K562 (cell line): Measurements from ENCODE around the gene MFSD12. TPM values are rescaled to one million over a fixed set of nuclear protein-coding genes. Genes with fewer than 3 reads are reported as not detected.

Experiments used
- ATAC-seq: fragments of 200-7000 bp; cut with Tn5 transposase; 3 replicates; pipeline ENCODE4 v1.9.1; 2020; ENCODE audit warnings: moderate library complexity
- BruUV-seq: library from RNA; stranded (reverse); fragments of 400-500 nt; replicated peaks from 2 replicates; lab custom pipeline; 2021; lab: Mats Ljungman, UMichigan
- CTCF ChIA-PET: fragments of 300-600 bp; formaldehyde crosslinking; extraction: SDS; loops from one replicate; lab custom pipeline; 2021; ENCODE audit warnings: low intra/inter-chr PET ratio; lab: Yijun Ruan, JAX
- POLR2A ChIA-PET: fragments of 300-600, 350-650 bp; sonication (Branson Sonifier 250); formaldehyde crosslinking; extraction: SDS; loops from one replicate; lab custom pipeline; 2021; ENCODE audit warnings: antibody characterized with exemption, inconsistent platforms; lab: Yijun Ruan, JAX
- DNase-seq, 4 experiments: peaks; one replicate each; pipeline versions ENCODE4 v3.0.0 to v3.0.0-alpha.2; 2011 to 2018; ENCODE audit warnings: low spot score in 3 of 4, mixed read lengths in 3 of 4; ENCODE audit errors: extremely low read depth in 1 of 4
- FAIRE-seq: peaks from 2 replicates; lab custom pipeline; 2011; peaks lifted over from hg19 to GRCh38; lab: Jason Lieb, UNC
- H2AFZ ChIP-seq: 2 replicates; pipeline ENCODE4 v1.6.0; 2011; ENCODE audit warnings: low read depth, low read length, control low read depth, inconsistent platforms
- H3K27ac ChIP-seq: fragments of 200-600 bp; 3 replicates; pipeline ENCODE4 v1.8.0; 2011; ENCODE audit warnings: low read depth, mild to moderate bottlenecking, control low read depth, inconsistent platforms, low read length, moderate library complexity, mixed read lengths; ENCODE audit errors: extremely low read depth
- H3K27me3 ChIP-seq, 2 experiments: fragments of 300-600 bp in 1 of 2; 2 replicates in 1 of 2; 3 replicates in 1 of 2; pipeline versions ENCODE4 v1.6.0 to v1.8.0; 2011; ENCODE audit warnings: inconsistent platforms in 2 of 2, low read length in 2 of 2, mild to moderate bottlenecking in 1 of 2, mixed read lengths in 1 of 2, moderate library complexity in 1 of 2; ENCODE audit not compliant: control insufficient read depth in 2 of 2, insufficient read depth in 2 of 2
- H3K36me3 ChIP-seq: fragments of 300-600 bp; 3 replicates; pipeline ENCODE4 v1.8.0; 2011; ENCODE audit warnings: mild to moderate bottlenecking, low read length, inconsistent platforms; ENCODE audit not compliant: control insufficient read depth, insufficient read depth
- H3K4me1 ChIP-seq, 2 experiments: fragments of 200-600 bp in 1 of 2; replicated peaks in 1 of 2; 2 replicates in 1 of 2; 3 replicates in 1 of 2; pipeline versions ENCODE4 v1.5.1 to v1.8.0; 2011; ENCODE audit warnings: inconsistent platforms in 2 of 2, low read length in 2 of 2, mild to moderate bottlenecking in 1 of 2, mixed read lengths in 1 of 2, moderate library complexity in 1 of 2; ENCODE audit not compliant: control insufficient read depth in 2 of 2, insufficient read depth in 2 of 2
- H3K4me2 ChIP-seq: 2 replicates; pipeline ENCODE4 v1.6.1; 2011; ENCODE audit warnings: low read length, control low read depth, inconsistent platforms, mixed read lengths; ENCODE audit not compliant: insufficient read depth
- H3K4me3 ChIP-seq: fragments of 200-600 bp; sonication (generic), shearing (Covaris generic); 2 replicates; pipeline ENCODE4 v1.5.1; 2016; ENCODE audit warnings: control low read depth, inconsistent platforms
- H3K79me2 ChIP-seq: fragments of 200-600 bp; 3 replicates; pipeline ENCODE4 v1.8.0; 2011; ENCODE audit warnings: low read length, inconsistent platforms; ENCODE audit not compliant: control insufficient read depth, insufficient read depth
- H3K9ac ChIP-seq, 2 experiments: 2 replicates each; pipeline versions ENCODE4 v1.6.0 to v1.6.1; 2011; ENCODE audit warnings: low read depth in 2 of 2, low read length in 2 of 2, control low read depth in 1 of 2, inconsistent platforms in 1 of 2, mild to moderate bottlenecking in 1 of 2, mixed read lengths in 1 of 2; ENCODE audit not compliant: insufficient read depth in 1 of 2
- H3K9me1 ChIP-seq: one replicate; pipeline ENCODE4 v1.6.0; 2011; ENCODE audit warnings: inconsistent platforms, mild to moderate bottlenecking, low read length, moderate library complexity; ENCODE audit not compliant: control insufficient read depth, insufficient read depth
- H3K9me3 ChIP-seq: replicated peaks from 2 replicates; pipeline ENCODE4 v1.5.1; 2011; ENCODE audit warnings: low read depth, low read length, inconsistent platforms; ENCODE audit not compliant: control insufficient read depth, insufficient read depth
- H4K20me1 ChIP-seq: replicated peaks from 2 replicates; pipeline ENCODE4 v1.6.1; 2011; ENCODE audit warnings: low read length, inconsistent platforms, mixed read lengths; ENCODE audit not compliant: control insufficient read depth, insufficient read depth
- MGA ChIP-seq: fragments of 450-650 bp; IDR thresholded peaks from 2 replicates; pipeline ENCODE4 v1.6.1; 2016; ENCODE audit warnings: mild to moderate bottlenecking, moderate library complexity
- ZMIZ1 ChIP-seq, 2 experiments: fragments of 150-350 bp in 1 of 2; IDR thresholded peaks; 2 replicates each; pipeline ENCODE4 v1.6.1; 2012 to 2016; ENCODE audit warnings: low read depth in 2 of 2, low read length in 2 of 2, mild to moderate bottlenecking in 1 of 2, moderate library complexity in 1 of 2
- WGBS: fragments of 100-300 bp; shearing (Covaris generic); methylation state at CpG from one replicate; pipeline ENCODE4 v1.1.6; 2016; ENCODE audit warnings: low coverage, mixed read lengths; ENCODE audit not compliant: insufficient coverage; ENCODE audit errors: missing lambda C conversion rate; 5-methylcytosine and 5-hydroxymethylcytosine counted together
- in situ Hi-C: fragments of 300-500 bp; cut with MboI; formaldehyde crosslinking; loops from 4 replicates; pipeline ENCODE4 v1.15.0; 2018; ENCODE audit warnings: inconsistent platforms, mixed read lengths
- intact Hi-C: fragments of 100-400 bp; cut with micrococcal nuclease; formaldehyde crosslinking; loops from 2 replicates; pipeline ENCODE4 v1.14.2; 2022
- polyA plus RNA-seq, 8 experiments: library from polyadenylated mRNA; depleted of rRNA in 4 of 8; stranded (reverse) in 5 of 8; unstranded in 3 of 8; fragments of >200 nt; fragmentation: Nextera tagmentation in 2 of 8; fragmentation: Illumina TruSeq in 1 of 8; extraction: Ambion mirVana in 2 of 8; extraction: Trizol in 1 of 8; gene quantifications; 2 replicates each; pipeline versions ENCODE4 v1.2.1 to v1.2.3, GENCODE V29; 2011 to 2014; ENCODE audit warnings: inconsistent platforms in 1 of 8, missing spikeins in 1 of 8
- total RNA-seq, 7 experiments: library from RNA; depleted of rRNA in 6 of 7; stranded (reverse); fragments of >200 nt in 6 of 7; fragmentation: Illumina TruSeq in 2 of 7; extraction: Trizol in 2 of 7; gene quantifications; 2 replicates each; pipeline versions ENCODE4 v1.2.1 to v1.2.3, GENCODE V29; 2011 to 2021; ENCODE audit warnings: low replicate concordance in 1 of 7

MFSD12 gene
- total and polyA plus RNA-seq, 9 of the 15 experiments (the other 6 are each of a cell fraction or from before 2014, with no cell fraction given) = 0.69 to 112 (median 31.8) TPM

GRCh38 chr19:3585301-3586126 lies 28.1 kb upstream of the MFSD12 start, which contains the start of gene GIPC3:
GIPC3 (plus strand) TSS chr19:3585478; CDS start chr19:3585598, 120 bp downstream.
- no peaks in the 10 kb centered on the region for H4K20me1 ChIP-seq
- no peaks in the 10 kb centered on the region for H3K36me3 ChIP-seq
- H3K4me3 ChIP-seq = peak within 1 kb of the TSS; percentile 42
- ChIA-PET CTCF (interaction anchor here (0.6 kb wide), 1 partner anchor 37 kb away, joined by 8 read pairs; no protein-coding TSS in a partner anchor), POLR2A (interaction anchor here (0.5 to 1.3 kb wide), 6 partner anchors 7 to 857 kb away, joined by 3 to 6 read pairs (median 3); no protein-coding TSS in a partner anchor)
- FAIRE-seq = no peak
- DNase-seq = peak in 3 of 4 experiments; percentile 48 to 67 (median 65)
- peak within 1 kb of the TSS; percentile 97 for H2AFZ ChIP-seq
- peak; percentile 56 for ATAC-seq
- WGBS = 7% methylated on average over 36 of the region's 84 CpGs
- H3K79me2 ChIP-seq = no peaks in the 10 kb centered on the region
- peaks cover 3 to 30% of the 10 kb centered on the region in 2 experiments for H3K4me1 ChIP-seq
- in situ Hi-C loops = no loop called here
- no peaks in the 10 kb centered on the region for H3K27me3 ChIP-seq
- no peaks in the 10 kb centered on the region for H3K9me1 ChIP-seq
- peak within 1 kb of the TSS; percentile 63; the same call in 2 of the 3 replicates for H3K27ac ChIP-seq
- H3K9ac ChIP-seq = peak within 1 kb of the TSS; percentile 63 to 85
- BruUV-seq = no TSS peak
- intact Hi-C loops = loop anchor here (1.0 kb wide), 1 partner anchor 33 kb away; no protein-coding TSS in a partner anchor
- peak within 1 kb of the TSS; percentile 63 for H3K4me2 ChIP-seq
- no peaks in the 10 kb centered on the region for H3K9me3 ChIP-seq
- TF ChIP-seq MGA (peak; percentile 42; the same call in 1 of the 2 replicates), ZMIZ1 (IDR thresholded peaks at IDR 0.05; ENCODE audit: low read depth in 2 of 2, low read length in 2 of 2) (no peak)
